Right lobe of liver (tissue), 6 donors: ENCODE data around the gene SLC15A1. TPM values are rescaled to one million over a fixed set of nuclear protein-coding genes. Genes with fewer than 3 reads are reported as not detected.

ENCODE experiments used
- ATAC-seq, 4 donors: fragments of 200-7000 bp; cut with Tn5 transposase; one replicate each; pipeline ENCODE4 v1.9.1; 2020; ENCODE audit warnings: mild to moderate bottlenecking in 4 of 4, moderate library complexity in 4 of 4
- DNase-seq, 3 donors: peaks; one replicate each; pipeline ENCODE4 v3.0.0-alpha.2; 2020
- H3K27ac ChIP-seq, 3 donors: fragments of 200-600 bp; one replicate each; pipeline ENCODE4 v1.8.0; 2022
- H3K27me3 ChIP-seq, 2 donors: fragments of 200-600 bp; one replicate each; pipeline ENCODE4 v1.8.0; 2022
- H3K36me3 ChIP-seq, 4 donors: fragments of 200-600 bp; sonication (generic) in 1 of 4; one replicate each; pipeline versions ENCODE4 v1.5.1 to v1.8.0; 2017 to 2022; ENCODE audit warnings: control low read depth in 1 of 4
- H3K4me1 ChIP-seq, 4 donors: fragments of 200-600 bp; sonication (generic) in 1 of 4; one replicate each; pipeline versions ENCODE4 v1.5.1 to v1.8.0; 2017 to 2022; ENCODE audit warnings: control low read depth in 1 of 4
- H3K4me3 ChIP-seq, 3 donors: fragments of 200-600 bp; one replicate each; pipeline ENCODE4 v1.8.0; 2022
- H3K9me3 ChIP-seq, 4 donors: fragments of 200-600 bp; sonication (generic) in 1 of 4; one replicate each; pipeline versions ENCODE4 v1.5.1 to v1.8.0; 2017 to 2022; ENCODE audit warnings: control low read depth in 1 of 4
- CTCF ChIP-seq, 4 donors: fragments of 200-600 bp in 3 of 4; fragments of 450-650 bp in 1 of 4; IDR thresholded peaks; one replicate each; pipeline versions ENCODE4 v1.5.1 to v1.8.0; 2016 to 2022; ENCODE audit warnings: antibody characterized with exemption in 4 of 4, mild to moderate bottlenecking in 2 of 4
- POLR2A ChIP-seq: fragments of 450-650 bp; IDR thresholded peaks from one replicate; pipeline ENCODE4 v1.6.1; 2017; ENCODE audit warnings: antibody characterized with exemption, mild to moderate bottlenecking
- WGBS: methylation state at CpG from one replicate; pipeline ENCODE4 v1.1.6; 2018; ENCODE audit warnings: low coverage, low lambda C conversion rate; ENCODE audit not compliant: insufficient coverage; ENCODE audit errors: missing lambda C conversion rate; 5-methylcytosine and 5-hydroxymethylcytosine counted together
- intact Hi-C, 2 donors: fragments of 100-400 bp; cut with DNase I; formaldehyde crosslinking; loops; one replicate each; pipeline versions ENCODE4 v1.11.2 to v1.14.1; 2022
- total RNA-seq, 6 experiments: library from RNA; depleted of rRNA in 2 of 6; stranded (reverse); fragments of >200 nt in 2 of 6; fragmentation: NEBNext Ultra II Directional in 3 of 6; extraction: Animal tissue kit (Norgen Biotek cat#: 25700) in 3 of 6; gene quantifications; one replicate each; pipeline versions ENCODE4 v1.1.0 to v1.2.4, GENCODE V29; 2016 to 2023
- donor health status: DM: no; HTN: yes; CAD: no.
- donor health status: DM: no; HTN: no; CAD: no.
- donor health status: DM: no; HTN: no; CAD: no.
- donor health status: DM: no; HTN: yes; CAD: no.
- donor health status: DM: no; HTN: yes; CAD: no.

Gene SLC15A1
- total RNA-seq, 6 experiments from 2014 or later = 13.5 to 26.8 (median 17.3) TPM

- 85% methylated on average over 9 of the region's 11 CpGs for WGBS
- Histone ChIP-seq H3K36me3 (peaks cover 0 to 3% (median 0%) of the 10 kb centered on the region in 4 donors), H3K9me3 (no peaks in the 10 kb centered on the region), H3K4me3 (no peak overlapping the region), H3K4me1 (no peaks in the 10 kb centered on the region), H3K27me3 (no peaks in the 10 kb centered on the region), H3K27ac (no peak overlapping the region)
- intact Hi-C loops = no loop called here
- DNase-seq = no peak
- TF ChIP-seq CTCF (IDR thresholded peaks at IDR 0.05) = no peak
- TF ChIP-seq POLR2A = no peak
- no peak for ATAC-seq
These were observed 40.5 kb upstream of the SLC15A1 start for GRCh38 chr13:98792785-98793495.

GRCh38 chr13:98792321-98792720 is 39.8 kb upstream of the SLC15A1 start:
- intact Hi-C loops = no loop called here
- H3K4me1 ChIP-seq = no peaks in the 10 kb centered on the region
- H3K27ac ChIP-seq = no peak overlapping the region
- H3K9me3 ChIP-seq = no peaks in the 10 kb centered on the region
- H3K4me3 ChIP-seq = no peak overlapping the region
- peaks cover 0 to 3% (median 0%) of the 10 kb centered on the region in 4 donors for H3K36me3 ChIP-seq
- WGBS = 90% methylated on average over 8 of the region's 9 CpGs
- ATAC-seq (no peak), DNase-seq (no peak)
- TF ChIP-seq CTCF (IDR thresholded peaks at IDR 0.05) (no peak), POLR2A (no peak)
- no peaks in the 10 kb centered on the region for H3K27me3 ChIP-seq

GRCh38 chr13:98791611-98792010 is 39.1 kb upstream of the SLC15A1 start:
- intact Hi-C loops = no loop called here
- ATAC-seq (no peak), DNase-seq (no peak)
- H3K36me3 ChIP-seq = peaks cover 0 to 3% (median 0%) of the 10 kb centered on the region in 4 donors
- H3K4me1 ChIP-seq = peaks cover 0 to 2% (median 0%) of the 10 kb centered on the region in 4 donors
- no peaks in the 10 kb centered on the region for H3K27me3 ChIP-seq
- no peak overlapping the region for H3K4me3 ChIP-seq
- 82% methylated on average over 4 of the region's 7 CpGs for WGBS
- no peak for TF ChIP-seq POLR2A
- no peak for TF ChIP-seq CTCF (IDR thresholded peaks at IDR 0.05)
- no peaks in the 10 kb centered on the region for H3K9me3 ChIP-seq
- no peak overlapping the region for H3K27ac ChIP-seq

GRCh38 chr13:98787996-98788395 is 35.5 kb upstream of the SLC15A1 start:
- no peak overlapping the region for H3K27ac ChIP-seq
- no peaks in the 10 kb centered on the region for H3K27me3 ChIP-seq
- no peak overlapping the region for H3K4me3 ChIP-seq
- H3K36me3 ChIP-seq = no peaks in the 10 kb centered on the region
- intact Hi-C loops = no loop called here
- DNase-seq (no peak), ATAC-seq (no peak)
- H3K4me1 ChIP-seq = peaks cover 0 to 13% (median 6%) of the 10 kb centered on the region in 4 donors
- TF ChIP-seq POLR2A = no peak
- TF ChIP-seq CTCF (IDR thresholded peaks at IDR 0.05) = no peak
- no peaks in the 10 kb centered on the region for H3K9me3 ChIP-seq
- WGBS = 79% methylated on average over 8 of the region's 9 CpGs
